22Rv1 (cell line): ENCODE data around the gene CTAG1A.
"Not testable (repeated sequence)": the region's sequence is repeated elsewhere in the genome, so short reads cannot be mapped to it uniquely, and the experiment has no call there.

Source experiments
- ZFX ChIP-seq: fragments of 450-650 bp; IDR thresholded peaks from 2 replicates; pipeline ENCODE4 v1.6.1; 2017; ENCODE audit warnings: antibody characterized with exemption, borderline replicate concordance
- TF ChIP-seq, protein P1 (sequence below): fragments of 450-650 bp; IDR thresholded peaks from 2 replicates; pipeline ENCODE4 v1.5.1; 2017; ENCODE audit warnings: mild to moderate bottlenecking

DNA sequence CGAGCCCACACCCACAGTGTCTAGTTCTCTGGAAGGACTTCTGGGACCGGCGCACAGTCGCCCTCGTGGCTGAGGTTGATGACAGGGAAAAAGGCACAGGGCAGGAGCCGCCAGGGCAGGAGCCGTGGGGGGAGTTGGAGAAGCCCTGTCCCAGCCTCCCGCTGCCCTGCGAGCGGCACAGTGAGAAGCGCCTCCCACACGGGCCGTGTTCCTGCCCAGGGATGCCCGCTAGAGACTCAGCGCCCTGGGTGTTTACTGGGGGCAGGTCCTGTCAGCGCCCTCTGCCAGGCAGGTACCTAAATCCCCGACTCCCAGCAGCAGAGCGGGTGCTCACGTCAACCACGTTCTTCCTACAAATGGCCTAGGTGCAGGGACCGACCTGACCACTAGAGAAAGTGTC lies 26.0 kb upstream of the CTAG1A start:
- TF ChIP-seq, protein P1, sequence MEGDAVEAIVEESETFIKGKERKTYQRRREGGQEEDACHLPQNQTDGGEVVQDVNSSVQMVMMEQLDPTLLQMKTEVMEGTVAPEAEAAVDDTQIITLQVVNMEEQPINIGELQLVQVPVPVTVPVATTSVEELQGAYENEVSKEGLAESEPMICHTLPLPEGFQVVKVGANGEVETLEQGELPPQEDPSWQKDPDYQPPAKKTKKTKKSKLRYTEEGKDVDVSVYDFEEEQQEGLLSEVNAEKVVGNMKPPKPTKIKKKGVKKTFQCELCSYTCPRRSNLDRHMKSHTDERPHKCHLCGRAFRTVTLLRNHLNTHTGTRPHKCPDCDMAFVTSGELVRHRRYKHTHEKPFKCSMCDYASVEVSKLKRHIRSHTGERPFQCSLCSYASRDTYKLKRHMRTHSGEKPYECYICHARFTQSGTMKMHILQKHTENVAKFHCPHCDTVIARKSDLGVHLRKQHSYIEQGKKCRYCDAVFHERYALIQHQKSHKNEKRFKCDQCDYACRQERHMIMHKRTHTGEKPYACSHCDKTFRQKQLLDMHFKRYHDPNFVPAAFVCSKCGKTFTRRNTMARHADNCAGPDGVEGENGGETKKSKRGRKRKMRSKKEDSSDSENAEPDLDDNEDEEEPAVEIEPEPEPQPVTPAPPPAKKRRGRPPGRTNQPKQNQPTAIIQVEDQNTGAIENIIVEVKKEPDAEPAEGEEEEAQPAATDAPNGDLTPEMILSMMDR = not testable (repeated sequence)
- TF ChIP-seq ZFX = not testable (repeated sequence)
